HEK293 (cell line): ENCODE measurements around the gene YDJC.
"Not testable (repeated sequence)": the region's sequence is repeated elsewhere in the genome, so short reads cannot be mapped to it uniquely, and the experiment has no call there.

Experiments used
- CTCF ChIA-PET: fragments of 350-600 bp; formaldehyde crosslinking; extraction: SDS; loops from one replicate; lab custom pipeline; 2021; ENCODE audit warnings: antibody characterized with exemption; lab: Yijun Ruan, JAX
- POLR2A ChIA-PET: fragments of 300-600 bp; formaldehyde crosslinking; extraction: SDS; loops from one replicate; lab custom pipeline; 2020; ENCODE audit warnings: antibody characterized with exemption, inconsistent platforms; lab: Yijun Ruan, JAX
- H3K27ac ChIP-seq: fragments of 200-500 bp; sonication (Bioruptor generic); 2 replicates; pipeline ENCODE4 v1.5.1; 2014; ENCODE audit warnings: low read depth, low read length, control low read depth, inconsistent platforms; ENCODE audit errors: extremely low read depth
- H3K36me3 ChIP-seq, 2 experiments: fragments of 200-500 bp in 1 of 2; sonication (Bioruptor generic) in 1 of 2; 1 replicate in 1 of 2; 2 replicates in 1 of 2; pipeline ENCODE4 v1.5.1; 2014 to 2017; ENCODE audit warnings: inconsistent platforms in 2 of 2, low read length in 2 of 2; ENCODE audit not compliant: control insufficient read depth in 2 of 2, insufficient read depth in 1 of 2
- H3K4me1 ChIP-seq: fragments of 200-500 bp; sonication (Bioruptor generic); 2 replicates; pipeline ENCODE4 v1.5.1; 2014; ENCODE audit warnings: mild to moderate bottlenecking, low read length, inconsistent platforms; ENCODE audit not compliant: control insufficient read depth, insufficient read depth
- H3K4me3 ChIP-seq: 2 replicates; pipeline ENCODE4 v1.5.1; 2011; ENCODE audit warnings: low read depth, mild to moderate bottlenecking, control low read depth, low read length, moderate library complexity
- H3K9me3 ChIP-seq: fragments of 200-500 bp; sonication (Bioruptor generic); 2 replicates; pipeline ENCODE4 v1.5.1; 2014; ENCODE audit warnings: low read depth, low read length, inconsistent platforms; ENCODE audit not compliant: control insufficient read depth, insufficient read depth
- KLF1 ChIP-seq: fragments of 450-650 bp; formaldehyde crosslinking; IDR thresholded peaks from 2 replicates; pipeline ENCODE4 v1.5.1; 2016; ENCODE audit warnings: missing biosample characterization, missing genetic modification characterization
- REST ChIP-seq: fragments of 450-650 bp; formaldehyde crosslinking; IDR thresholded peaks from 2 replicates; pipeline ENCODE4 v1.5.1; 2016; ENCODE audit warnings: missing biosample characterization, missing genetic modification characterization
- TRIM28 ChIP-seq: IDR thresholded peaks from 2 replicates; pipeline ENCODE4 v1.6.1; 2011; ENCODE audit warnings: low read length, control low read depth, borderline replicate concordance
- YY1 ChIP-seq: fragments of 450-650 bp; formaldehyde crosslinking; IDR thresholded peaks from 2 replicates; pipeline ENCODE4 v1.5.1; 2018; ENCODE audit warnings: missing biosample characterization, missing genetic modification characterization
- YY2 ChIP-seq: fragments of 450-650 bp; formaldehyde crosslinking; IDR thresholded peaks from 2 replicates; pipeline ENCODE4 v1.5.1; 2016; ENCODE audit warnings: missing biosample characterization, missing genetic modification characterization
- ZBTB21 ChIP-seq: fragments of 450-650 bp; formaldehyde crosslinking; IDR thresholded peaks from 2 replicates; pipeline ENCODE4 v1.5.1; 2017; ENCODE audit warnings: missing biosample characterization, missing genetic modification characterization
- ZFP3 ChIP-seq: fragments of 450-650 bp; formaldehyde crosslinking; IDR thresholded peaks from 2 replicates; pipeline ENCODE4 v1.5.1; 2016; ENCODE audit warnings: low read depth, missing biosample characterization, missing genetic modification characterization
- ZFP69B ChIP-seq: fragments of 450-650 bp; formaldehyde crosslinking; IDR thresholded peaks from 2 replicates; pipeline ENCODE4 v1.5.1; 2016; ENCODE audit warnings: missing biosample characterization, missing genetic modification characterization
- ZNF202 ChIP-seq: fragments of 450-650 bp; formaldehyde crosslinking; IDR thresholded peaks from 2 replicates; pipeline ENCODE4 v1.5.1; 2016; ENCODE audit warnings: missing biosample characterization, missing genetic modification characterization, borderline replicate concordance
- ZNF26 ChIP-seq: fragments of 450-650 bp; formaldehyde crosslinking; IDR thresholded peaks from 2 replicates; pipeline ENCODE4 v1.5.1; 2016; ENCODE audit warnings: missing biosample characterization, missing genetic modification characterization
- ZNF514 ChIP-seq: fragments of 450-650 bp; formaldehyde crosslinking; IDR thresholded peaks from 2 replicates; pipeline ENCODE4 v1.5.1; 2016; ENCODE audit warnings: missing biosample characterization, missing genetic modification characterization
- ZNF518A ChIP-seq: fragments of 450-650 bp; formaldehyde crosslinking; conservative IDR thresholded peaks from 2 replicates; pipeline ENCODE4 v1.5.1; 2016; ENCODE audit warnings: low read depth, missing biosample characterization, missing genetic modification characterization
- ZNF544 ChIP-seq: fragments of 450-650 bp; formaldehyde crosslinking; IDR thresholded peaks from 2 replicates; pipeline ENCODE4 v1.5.0; 2017; ENCODE audit warnings: missing biosample characterization, missing genetic modification characterization
- ZNF610 ChIP-seq: fragments of 450-650 bp; formaldehyde crosslinking; IDR thresholded peaks from 2 replicates; pipeline ENCODE4 v1.5.1; 2016; ENCODE audit warnings: missing biosample characterization, missing genetic modification characterization, borderline replicate concordance
- ZSCAN16 ChIP-seq: fragments of 450-650 bp; formaldehyde crosslinking; IDR thresholded peaks from 2 replicates; pipeline ENCODE4 v1.5.1; 2016; ENCODE audit warnings: missing biosample characterization, missing genetic modification characterization
- ZSCAN30 ChIP-seq: fragments of 450-650 bp; IDR thresholded peaks from 2 replicates; pipeline ENCODE4 v1.5.1; 2018; ENCODE audit warnings: missing biosample characterization, mild to moderate bottlenecking, missing genetic modification characterization, moderate library complexity

The YDJC gene

GRCh38 chr22:21679383-21679782, 49.6 kb upstream of the YDJC start:
- Histone ChIP-seq H3K4me3 (no peak overlapping the region), H3K4me1 (no peaks in the 10 kb centered on the region), H3K27ac (no peak overlapping the region), H3K9me3 (no peaks in the 10 kb centered on the region), H3K36me3 (peaks cover 2 to 51% of the 10 kb centered on the region in 2 experiments; a peak in 2 of 3 replicates)
- CTCF ChIA-PET: no interaction called here
- POLR2A ChIA-PET: interaction anchor here (0.8 kb wide), 1 partner anchor 9 kb away, joined by 3 read pairs; no protein-coding TSS in a partner anchor
- no peak for TF ChIP-seq ZFP69B
- TF ChIP-seq ZNF518A (tag by site-specific recombination): no peak
- no peak for TF ChIP-seq ZNF514 (tag by site-specific recombination)
- no peak for TF ChIP-seq ZFP3
- TF ChIP-seq TRIM28: no peak
- no peak for TF ChIP-seq ZBTB21 (tag by site-specific recombination)
- no peak for TF ChIP-seq ZNF26
- no peak for TF ChIP-seq ZSCAN30 (tag by site-specific recombination)
- TF ChIP-seq ZNF202 (tag by site-specific recombination): no peak
- TF ChIP-seq ZNF544 (tag by site-specific recombination): no peak
- TF ChIP-seq ZSCAN16: no peak
- TF ChIP-seq YY2: no peak
- TF ChIP-seq KLF1 (tag by site-specific recombination): no peak
- no peak for TF ChIP-seq YY1 (tag by site-specific recombination)
- no peak for TF ChIP-seq ZNF610 (tag by site-specific recombination)
- TF ChIP-seq REST: no peak

- H3K27ac ChIP-seq, POLR2A ChIA-PET, H3K9me3 ChIP-seq, H3K4me1 ChIP-seq, CTCF ChIA-PET, H3K4me3 ChIP-seq: not testable (repeated sequence)
- peaks cover 4 to 57% of the 10 kb centered on the region in 2 experiments; a peak in 2 of 3 replicates for H3K36me3 ChIP-seq
These were observed 49.0 kb upstream of the YDJC start for GRCh38 chr22:21678842-21679241.
